A172 (cell line): ENCODE data around the gene GNAS-AS1. TPM values are rescaled to one million over a fixed set of nuclear protein-coding genes. Genes with fewer than 3 reads are reported as not detected.

ENCODE experiments used
- DNase-seq: peaks from one replicate; pipeline ENCODE4 v3.0.0-alpha.2; 2015; ENCODE audit warnings: low spot score
- total RNA-seq: library from RNA; depleted of rRNA; stranded (reverse); fragments of >200 nt; shearing (Covaris generic); gene quantifications from 2 replicates; pipeline ENCODE4 v1.2.3, GENCODE V29; 2014; rRNA removed

Gene GNAS-AS1
- total RNA-seq, 1 experiment from 2014 or later = 1.8 TPM

DNA sequence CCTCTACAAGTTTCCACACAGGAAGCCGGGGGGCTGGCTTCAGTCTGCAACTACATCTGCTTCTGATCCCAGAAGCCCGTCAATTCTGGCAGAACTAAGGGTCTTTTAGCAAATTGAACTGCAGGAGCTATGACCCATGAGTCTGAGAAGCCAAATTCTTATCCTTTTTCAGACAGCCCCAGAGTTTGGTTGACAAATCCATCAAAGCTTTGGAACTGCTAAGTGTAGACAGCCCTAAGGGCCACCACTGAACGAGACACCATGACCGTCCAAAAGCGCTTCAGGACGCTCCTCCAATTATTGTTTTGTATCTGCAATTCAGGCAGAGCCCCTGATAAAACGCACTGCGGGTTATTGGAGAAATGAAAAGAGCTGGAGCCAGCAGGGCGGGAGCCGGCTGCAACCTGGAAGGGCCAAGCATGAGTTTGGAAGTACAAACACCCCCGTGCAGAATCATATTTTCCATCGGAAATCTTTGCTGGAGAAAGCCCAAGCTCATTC is 67.1 kb downstream of the GNAS-AS1 start:
- DNase-seq = no peak

DNA sequence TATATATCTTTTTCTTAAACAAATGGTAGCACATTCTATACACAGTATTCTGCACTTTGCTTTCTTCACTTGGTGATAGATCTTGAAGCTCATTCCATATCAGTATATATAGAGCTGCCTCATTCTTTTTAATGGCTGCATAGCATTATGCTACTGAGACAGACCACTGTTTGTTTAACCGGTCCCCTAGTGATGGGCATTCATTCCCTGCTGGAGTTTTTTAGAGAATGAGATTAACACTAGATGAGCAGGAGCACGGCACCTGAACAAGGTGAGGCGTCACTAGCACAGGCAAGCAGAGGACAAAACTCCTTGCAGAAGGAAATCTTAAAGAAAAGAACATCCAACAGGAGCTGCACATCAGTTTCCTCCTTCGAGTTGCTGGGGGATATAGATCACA is 69.6 kb downstream of the GNAS-AS1 start:
- DNase-seq = no peak

DNA sequence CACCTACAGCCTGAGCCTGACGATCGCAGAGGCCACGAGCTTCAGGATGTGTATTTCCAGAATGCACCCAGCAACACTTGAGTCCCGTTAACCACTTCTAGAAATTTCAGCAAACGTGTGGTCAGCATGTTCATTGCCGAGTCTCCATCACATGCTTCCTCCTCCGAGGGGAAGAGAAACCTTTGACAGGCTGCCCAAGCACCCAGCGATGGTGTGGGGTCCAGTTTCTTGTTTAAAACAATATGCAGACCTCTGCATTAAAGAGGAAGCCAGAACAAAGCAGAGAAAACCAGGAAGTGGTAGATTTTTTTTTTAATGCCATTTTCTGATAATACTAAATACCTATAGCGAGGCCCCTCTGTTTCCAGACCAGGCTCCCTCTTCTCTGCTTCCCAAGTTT is 71.9 kb downstream of the GNAS-AS1 start:
- no peak for DNase-seq

DNA sequence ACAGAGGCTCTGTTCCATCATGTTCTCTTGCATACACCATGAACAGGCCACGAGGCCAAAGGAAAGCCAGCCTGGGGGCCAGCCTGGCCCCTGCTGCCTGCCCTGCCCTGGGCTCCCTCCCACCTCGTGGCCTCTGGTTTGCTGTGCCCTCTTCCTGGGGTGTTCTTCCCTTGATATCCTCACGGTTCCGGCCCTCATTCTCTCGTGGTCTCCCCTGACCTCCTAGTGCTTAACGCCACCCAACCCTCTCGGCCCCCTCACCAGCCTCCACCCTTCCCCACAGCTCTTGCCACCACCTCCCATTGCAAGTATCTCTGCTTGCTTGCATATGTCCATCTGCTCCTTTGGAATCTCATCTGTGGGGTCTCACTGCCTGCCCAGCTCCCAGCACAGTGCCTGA is 73.0 kb downstream of the GNAS-AS1 start:
- no peak for DNase-seq

DNA sequence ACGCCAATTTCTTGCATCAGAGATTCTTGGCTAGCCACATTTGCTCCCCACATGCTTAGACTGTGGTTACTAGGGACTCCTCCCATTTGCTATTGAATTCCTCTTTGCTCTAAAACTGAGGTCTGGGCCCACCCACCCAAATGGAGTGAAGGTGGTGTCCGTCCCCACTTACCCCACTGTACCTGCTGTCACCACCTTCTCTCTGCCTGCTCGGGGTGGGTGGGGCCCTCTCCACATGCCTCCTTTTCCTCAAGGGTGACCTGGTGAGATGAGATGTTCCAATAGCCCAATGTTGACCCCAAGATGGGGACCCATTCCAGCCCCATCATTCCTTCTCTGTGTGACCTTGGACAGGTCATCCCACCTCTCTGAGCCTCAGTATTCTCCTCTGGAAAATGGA is 74.6 kb downstream of the GNAS-AS1 start:
- no peak for DNase-seq

DNA sequence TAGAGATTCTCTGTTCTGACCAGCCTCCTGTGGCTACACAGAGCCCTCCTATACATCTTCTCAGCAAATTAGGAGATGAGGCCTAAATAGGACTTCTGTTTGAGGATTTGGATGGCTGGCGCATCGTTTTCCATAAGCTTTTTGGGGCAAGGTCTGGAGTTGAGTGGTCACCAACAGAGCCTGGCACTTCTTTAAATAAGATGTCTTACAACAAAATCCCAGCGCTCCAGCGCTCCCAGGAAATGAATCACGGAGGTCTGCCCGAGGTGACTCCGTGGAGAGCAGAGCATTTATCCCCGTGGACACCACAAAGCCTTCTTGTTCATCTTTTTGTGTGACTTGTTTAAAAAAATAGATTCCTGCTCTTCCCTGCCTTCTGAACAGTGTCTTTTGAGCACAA is 75.3 kb downstream of the GNAS-AS1 start:
- no peak for DNase-seq

DNA sequence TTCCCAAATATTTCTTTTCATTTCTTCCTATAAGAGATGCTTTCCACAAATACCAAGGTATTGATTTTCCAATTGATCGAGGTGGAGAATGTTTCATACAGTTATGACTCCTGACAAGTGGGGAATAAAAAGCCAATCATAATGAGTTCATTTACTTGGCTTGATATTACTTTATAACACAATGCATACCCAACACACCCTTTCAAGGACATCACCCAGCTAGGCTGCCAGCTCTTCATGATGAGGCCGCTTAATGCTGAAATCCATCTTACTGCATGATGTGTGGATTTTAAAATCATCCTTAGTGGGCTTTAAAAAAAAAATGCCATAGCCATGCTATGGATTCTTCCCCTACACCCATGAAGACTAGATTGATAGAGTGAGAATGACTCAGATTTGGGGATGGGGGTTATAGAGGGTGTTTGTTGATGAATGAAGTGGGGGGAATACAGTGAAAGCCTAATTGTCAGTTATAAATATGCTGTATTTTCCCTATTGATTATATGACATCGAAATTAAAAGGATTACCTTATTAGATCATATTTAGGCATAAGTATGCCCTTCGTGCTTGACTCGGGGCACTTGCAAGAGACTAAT is 75.9 kb downstream of the GNAS-AS1 start:
- no peak for DNase-seq

DNA sequence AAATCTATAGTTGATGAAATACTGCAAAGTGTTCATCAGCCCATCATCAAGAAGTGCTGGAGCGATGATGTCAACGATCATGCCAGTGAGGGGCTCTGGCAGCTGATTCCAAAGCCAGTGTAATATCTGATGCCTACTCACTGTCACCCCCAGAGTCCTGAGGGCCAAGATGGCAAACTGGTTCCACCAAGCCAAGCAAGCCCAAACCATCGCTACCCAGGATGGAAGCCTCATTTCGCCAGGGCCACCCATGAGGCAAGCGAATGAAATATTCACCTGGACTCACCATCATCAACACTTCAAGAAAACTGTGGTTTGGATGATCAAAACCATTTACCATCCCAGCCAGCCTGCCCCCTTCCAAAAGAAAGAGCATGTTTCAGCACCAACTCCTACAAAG is 76.5 kb downstream of the GNAS-AS1 start:
- DNase-seq = no peak

DNA sequence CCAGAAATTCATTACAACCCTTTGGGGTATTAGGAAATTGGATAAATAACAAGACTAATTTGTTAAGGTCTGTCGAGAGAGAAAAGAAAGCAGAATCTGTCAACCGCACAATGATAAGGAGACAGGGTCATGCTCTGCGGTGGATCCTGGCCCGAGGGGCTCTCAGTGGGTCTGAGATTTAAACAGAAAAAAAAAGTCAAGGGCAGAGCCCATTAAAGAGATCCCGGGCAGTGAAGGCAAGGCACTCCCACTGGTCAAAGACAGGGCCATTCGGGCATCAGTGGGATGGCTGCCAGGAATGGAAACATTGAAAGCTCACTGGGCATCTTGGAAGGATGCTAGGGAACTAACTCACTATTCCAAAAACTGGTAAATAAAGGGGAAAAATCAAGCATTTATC is 77.9 kb downstream of the GNAS-AS1 start:
- no peak for DNase-seq

Other genes with a start within 250 kb of the GNAS-AS1 start
- 10.9 and 13.5 TPM in 2 replicates for gene STX16, start 199.6 kb downstream of the GNAS-AS1 start, total RNA-seq
- gene NPEPL1, start 158.1 kb downstream of the GNAS-AS1 start, total RNA-seq = 5.9 and 7.2 TPM in 2 replicates
- gene GNAS, start 1.8 kb upstream of the GNAS-AS1 start, total RNA-seq = 416 and 436 TPM in 2 replicates
- gene NELFCD, start 130.4 kb upstream of the GNAS-AS1 start, total RNA-seq = 81.4 and 102 TPM in 2 replicates
- 228 and 320 TPM in 2 replicates for gene CTSZ, start 156.4 kb upstream of the GNAS-AS1 start, total RNA-seq
- 0.36 and 0.64 TPM in 2 replicates for gene TUBB1, start 168.5 kb upstream of the GNAS-AS1 start, total RNA-seq
- 37.0 and 41.4 TPM in 2 replicates for gene ATP5F1E, start 181.4 kb upstream of the GNAS-AS1 start, total RNA-seq
- 152 and 196 TPM in 2 replicates for gene PRELID3B, start 191.9 kb upstream of the GNAS-AS1 start, total RNA-seq